Thoracic aorta (tissue), 2 donors: ENCODE measurements around the gene CCDC40. TPM values are rescaled to one million over a fixed set of nuclear protein-coding genes. Genes with fewer than 3 reads are reported as not detected.

ENCODE experiments used
- ATAC-seq: fragments of 150-250 bp; one replicate; pipeline ENCODE4 v1.8.0; 2017; ENCODE audit warnings: low read depth; ENCODE audit not compliant: insufficient number of reproducible peaks, low FRiP score
- DNase-seq: peaks from one replicate; pipeline ENCODE4 v3.0.0-alpha.2; 2020; ENCODE audit warnings: low spot score
- H3K27ac ChIP-seq, 2 donors: fragments of 200-600 bp; sonication (generic); 1 replicate in 1 of 2; 2 replicates in 1 of 2; pipeline ENCODE4 v1.5.1; 2016; ENCODE audit warnings: mild to moderate bottlenecking in 2 of 2, moderate library complexity in 2 of 2
- H3K27me3 ChIP-seq: fragments of 200-600 bp; sonication (generic); replicated peaks from 2 replicates; pipeline ENCODE4 v1.6.0; 2016; ENCODE audit warnings: mild to moderate bottlenecking; ENCODE audit not compliant: insufficient read depth
- H3K36me3 ChIP-seq: fragments of 200-600 bp; sonication (generic); one replicate; pipeline ENCODE4 v1.5.1; 2016
- H3K4me1 ChIP-seq, 2 donors: fragments of 200-600 bp; sonication (generic); 1 replicate in 1 of 2; 2 replicates in 1 of 2; pipeline versions ENCODE4 v1.5.1 to v1.6.0; 2016; ENCODE audit warnings: low read depth in 2 of 2, mild to moderate bottlenecking in 1 of 2; ENCODE audit not compliant: control insufficient read depth in 1 of 2
- H3K4me3 ChIP-seq: fragments of 200-600 bp; sonication (generic); 2 replicates; pipeline ENCODE4 v1.5.1; 2016; ENCODE audit warnings: mild to moderate bottlenecking
- H3K9me3 ChIP-seq: fragments of 200-600 bp; sonication (generic); 2 replicates; pipeline ENCODE4 v1.5.1; 2016
- total RNA-seq, 2 donors: library from RNA; depleted of rRNA; stranded (reverse); fragments of >200 nt; gene quantifications; one replicate each; pipeline versions ENCODE4 v1.1.0 to v1.2.3, GENCODE V29; 2016
- TF ChIP-seq, protein P1 (sequence below): fragments of 200-600 bp; sonication (generic); IDR thresholded peaks from one replicate; pipeline ENCODE4 v1.5.1; 2019; ENCODE audit warnings: antibody characterized with exemption

The CCDC40 gene
- total RNA-seq, 2 donors from 2014 or later: 4.4 to 6.5 TPM

DNA sequence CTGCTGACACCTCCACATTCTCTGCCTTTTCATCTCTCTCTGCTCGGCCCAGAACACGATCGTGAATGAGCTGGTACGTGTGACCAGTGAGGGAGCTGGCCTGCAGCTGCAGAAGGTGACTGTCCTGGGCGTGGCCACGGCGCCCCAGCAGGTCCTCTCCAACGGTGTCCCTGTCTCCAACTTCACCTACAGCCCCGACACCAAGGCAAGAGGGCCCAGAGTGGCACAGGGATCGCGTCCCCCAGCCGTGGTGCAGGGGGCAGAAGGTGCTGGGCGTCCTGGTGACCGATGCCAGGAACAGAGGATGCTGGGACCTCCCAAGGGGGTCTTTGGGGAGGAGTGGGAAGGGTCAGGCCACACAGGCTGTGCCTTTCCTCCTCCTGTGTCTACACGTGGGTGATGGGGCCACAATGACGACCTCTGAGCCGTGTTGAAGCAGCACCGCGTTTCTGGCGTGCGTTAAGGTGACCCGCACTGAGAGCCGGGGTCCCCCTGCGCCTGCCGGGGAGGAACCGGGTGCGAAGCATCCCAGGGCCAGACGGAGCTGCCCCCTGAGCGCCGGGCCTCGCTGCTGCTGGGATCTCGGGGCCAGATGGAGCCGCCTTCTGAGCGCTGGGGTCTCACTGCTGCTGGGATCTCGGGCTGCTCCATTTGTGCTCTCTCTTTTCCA is 82.3 kb downstream of the CCDC40 start:
- Histone ChIP-seq H3K27ac (no peak overlapping the region), H3K36me3 (no peaks in the 10 kb centered on the region), H3K9me3 (no peaks in the 10 kb centered on the region), H3K4me3 (no peak overlapping the region), H3K4me1 (no peaks in the 10 kb centered on the region), H3K27me3 (no peaks in the 10 kb centered on the region)
- no peak for DNase-seq
- TF ChIP-seq, protein P1, sequence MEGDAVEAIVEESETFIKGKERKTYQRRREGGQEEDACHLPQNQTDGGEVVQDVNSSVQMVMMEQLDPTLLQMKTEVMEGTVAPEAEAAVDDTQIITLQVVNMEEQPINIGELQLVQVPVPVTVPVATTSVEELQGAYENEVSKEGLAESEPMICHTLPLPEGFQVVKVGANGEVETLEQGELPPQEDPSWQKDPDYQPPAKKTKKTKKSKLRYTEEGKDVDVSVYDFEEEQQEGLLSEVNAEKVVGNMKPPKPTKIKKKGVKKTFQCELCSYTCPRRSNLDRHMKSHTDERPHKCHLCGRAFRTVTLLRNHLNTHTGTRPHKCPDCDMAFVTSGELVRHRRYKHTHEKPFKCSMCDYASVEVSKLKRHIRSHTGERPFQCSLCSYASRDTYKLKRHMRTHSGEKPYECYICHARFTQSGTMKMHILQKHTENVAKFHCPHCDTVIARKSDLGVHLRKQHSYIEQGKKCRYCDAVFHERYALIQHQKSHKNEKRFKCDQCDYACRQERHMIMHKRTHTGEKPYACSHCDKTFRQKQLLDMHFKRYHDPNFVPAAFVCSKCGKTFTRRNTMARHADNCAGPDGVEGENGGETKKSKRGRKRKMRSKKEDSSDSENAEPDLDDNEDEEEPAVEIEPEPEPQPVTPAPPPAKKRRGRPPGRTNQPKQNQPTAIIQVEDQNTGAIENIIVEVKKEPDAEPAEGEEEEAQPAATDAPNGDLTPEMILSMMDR: no peak
- ATAC-seq: no peak

DNA sequence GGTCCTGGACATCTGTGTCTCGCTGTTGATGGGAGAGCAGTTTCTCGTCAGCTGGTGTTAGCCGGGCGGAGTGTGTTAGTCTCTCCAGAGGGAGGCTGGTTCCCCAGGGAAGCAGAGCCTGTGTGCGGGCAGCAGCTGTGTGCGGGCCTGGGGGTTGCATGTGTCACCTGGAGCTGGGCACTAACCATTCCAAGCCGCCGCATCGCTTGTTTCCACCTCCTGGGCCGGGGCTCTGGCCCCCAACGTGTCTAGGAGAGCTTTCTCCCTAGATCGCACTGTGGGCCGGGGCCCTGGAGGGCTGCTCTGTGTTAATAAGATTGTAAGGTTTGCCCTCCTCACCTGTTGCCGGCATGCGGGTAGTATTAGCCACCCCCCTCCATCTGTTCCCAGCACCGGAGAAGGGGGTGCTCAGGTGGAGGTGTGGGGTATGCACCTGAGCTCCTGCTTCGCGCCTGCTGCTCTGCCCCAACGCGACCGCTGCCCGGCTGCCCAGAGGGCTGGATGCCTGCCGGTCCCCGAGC is 82.9 kb downstream of the CCDC40 start:
- ATAC-seq (no peak), DNase-seq (no peak)
- Histone ChIP-seq H3K4me1 (no peaks in the 10 kb centered on the region), H3K36me3 (no peaks in the 10 kb centered on the region), H3K27ac (no peak overlapping the region), H3K27me3 (no peaks in the 10 kb centered on the region), H3K9me3 (no peaks in the 10 kb centered on the region), H3K4me3 (no peak overlapping the region)
- TF ChIP-seq, protein P1: no peak

DNA sequence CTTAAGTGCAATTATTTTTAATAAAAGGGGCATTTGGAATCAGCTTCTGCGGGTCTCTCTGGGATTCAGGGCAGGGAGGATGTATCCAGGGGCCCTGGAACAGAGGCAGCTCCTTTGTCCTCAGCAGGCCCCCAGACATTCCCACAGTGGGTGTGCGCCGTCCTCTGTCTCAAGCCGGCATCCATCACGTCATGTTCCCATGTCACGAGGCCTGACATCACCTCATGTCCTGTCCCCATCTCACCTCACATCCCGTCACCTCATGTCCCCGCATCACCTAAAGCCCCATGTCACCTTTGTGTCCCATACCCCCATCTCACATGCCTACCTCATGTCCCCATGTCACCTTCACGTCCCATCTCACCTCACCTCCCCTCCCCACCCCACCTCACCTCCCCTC is 83.4 kb downstream of the CCDC40 start:
- no peaks in the 10 kb centered on the region for H3K36me3 ChIP-seq
- no peak for DNase-seq
- ATAC-seq: no peak
- H3K27me3 ChIP-seq: no peaks in the 10 kb centered on the region
- H3K4me1 ChIP-seq: no peaks in the 10 kb centered on the region
- no peak overlapping the region for H3K4me3 ChIP-seq
- no peaks in the 10 kb centered on the region for H3K9me3 ChIP-seq
- TF ChIP-seq, protein P1: no peak
- no peak overlapping the region for H3K27ac ChIP-seq

DNA sequence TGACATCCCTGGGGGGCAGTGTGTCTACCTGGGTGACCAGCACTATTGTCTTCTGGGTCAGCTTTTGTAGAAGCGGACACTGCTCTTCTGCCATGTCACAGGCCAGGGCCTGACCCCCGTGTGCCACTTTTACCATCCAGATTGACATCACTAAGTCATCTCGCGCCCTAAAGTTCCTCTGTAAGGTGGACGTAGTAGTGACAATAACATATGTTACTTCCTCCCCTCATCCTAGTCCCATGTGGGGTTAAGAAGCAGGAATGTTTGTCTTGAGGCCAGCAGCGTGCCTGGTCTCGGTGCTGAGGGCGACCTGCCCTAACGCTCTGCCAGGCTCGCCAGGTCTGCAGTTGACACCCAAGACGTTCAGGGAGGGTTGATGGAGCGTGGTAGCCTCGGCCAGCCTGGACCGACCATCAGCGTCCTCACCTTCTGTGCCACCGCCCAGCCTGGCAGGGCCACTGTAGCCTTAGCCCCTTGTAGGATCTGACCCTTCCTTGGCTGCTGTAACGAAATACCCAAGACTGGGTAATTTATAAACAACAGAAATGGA is 85.7 kb downstream of the CCDC40 start:
- no peaks in the 10 kb centered on the region for H3K9me3 ChIP-seq
- no peaks in the 10 kb centered on the region for H3K27me3 ChIP-seq
- no peak overlapping the region for H3K27ac ChIP-seq
- no peak for DNase-seq
- TF ChIP-seq, protein P1: no peak
- ATAC-seq: no peak
- no peaks in the 10 kb centered on the region for H3K36me3 ChIP-seq
- no peaks in the 10 kb centered on the region for H3K4me1 ChIP-seq
- H3K4me3 ChIP-seq: no peak overlapping the region

DNA sequence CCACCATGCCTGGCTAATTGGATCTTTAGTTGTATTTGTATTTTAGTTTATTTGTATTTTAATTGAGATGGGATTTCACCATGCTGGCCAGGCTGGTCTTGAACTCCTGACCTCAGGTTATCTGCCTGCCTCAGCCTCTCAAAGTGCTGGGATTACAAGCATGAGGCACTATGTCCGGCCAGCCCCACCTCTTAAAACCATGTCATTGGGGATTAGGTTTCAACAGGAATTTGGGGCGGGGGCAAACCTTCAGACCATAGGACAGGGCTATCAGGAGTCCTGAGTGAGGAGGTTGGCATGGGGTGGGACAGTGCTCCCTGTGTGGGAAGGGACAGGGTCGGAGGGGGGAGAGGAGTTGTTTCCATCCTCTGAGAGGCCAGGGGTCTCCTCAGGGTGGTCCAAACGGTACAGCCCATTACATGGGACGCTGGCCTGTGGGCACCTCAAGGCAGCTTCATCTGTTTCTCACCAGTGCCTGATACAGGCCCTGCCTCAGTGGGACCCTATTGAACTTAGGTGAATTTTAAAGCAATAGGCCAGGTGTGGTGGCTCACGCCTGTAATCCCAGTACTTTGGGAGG is 86.6 kb downstream of the CCDC40 start:
- no peak for DNase-seq

More for the DNA sequence above, 86.6 kb downstream of the CCDC40 start:
- H3K27ac ChIP-seq: no peak overlapping the region
- H3K4me1 ChIP-seq: no peaks in the 10 kb centered on the region
- TF ChIP-seq, protein P1: no peak
- no peaks in the 10 kb centered on the region for H3K9me3 ChIP-seq
- no peak overlapping the region for H3K4me3 ChIP-seq
- H3K36me3 ChIP-seq: no peaks in the 10 kb centered on the region
- ATAC-seq: no peak
- H3K27me3 ChIP-seq: no peaks in the 10 kb centered on the region
